IPS-11a (cell line): ENCODE data around the gene ZNF385C.

ENCODE experiments used
- H3K4me3 ChIP-seq: one replicate; pipeline ENCODE4 v1.5.1; 2013; ENCODE audit warnings: low read depth, low read length, control low read depth

The ZNF385C gene

DNA sequence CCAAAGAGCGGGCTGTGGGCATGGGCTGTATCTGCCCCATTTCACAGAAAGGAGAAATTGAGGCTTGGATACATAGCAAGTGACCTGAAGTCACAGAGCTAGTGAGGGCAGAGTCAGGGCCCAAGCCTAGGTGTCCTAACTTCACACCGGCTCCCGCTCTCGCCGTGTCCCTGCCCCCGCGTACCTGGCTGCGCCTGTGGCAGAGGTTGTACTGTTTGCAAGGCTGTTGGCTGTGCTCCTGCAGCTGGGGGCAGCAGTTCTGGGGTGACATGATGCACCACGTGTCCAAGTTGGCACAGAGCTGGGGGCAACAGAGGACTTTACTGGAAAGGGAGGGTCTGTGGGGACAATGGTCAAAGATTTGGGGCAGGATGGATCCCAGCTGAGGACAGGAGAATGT is 10.8 kb upstream of the ZNF385C start:
- no peak overlapping the region for H3K4me3 ChIP-seq

DNA sequence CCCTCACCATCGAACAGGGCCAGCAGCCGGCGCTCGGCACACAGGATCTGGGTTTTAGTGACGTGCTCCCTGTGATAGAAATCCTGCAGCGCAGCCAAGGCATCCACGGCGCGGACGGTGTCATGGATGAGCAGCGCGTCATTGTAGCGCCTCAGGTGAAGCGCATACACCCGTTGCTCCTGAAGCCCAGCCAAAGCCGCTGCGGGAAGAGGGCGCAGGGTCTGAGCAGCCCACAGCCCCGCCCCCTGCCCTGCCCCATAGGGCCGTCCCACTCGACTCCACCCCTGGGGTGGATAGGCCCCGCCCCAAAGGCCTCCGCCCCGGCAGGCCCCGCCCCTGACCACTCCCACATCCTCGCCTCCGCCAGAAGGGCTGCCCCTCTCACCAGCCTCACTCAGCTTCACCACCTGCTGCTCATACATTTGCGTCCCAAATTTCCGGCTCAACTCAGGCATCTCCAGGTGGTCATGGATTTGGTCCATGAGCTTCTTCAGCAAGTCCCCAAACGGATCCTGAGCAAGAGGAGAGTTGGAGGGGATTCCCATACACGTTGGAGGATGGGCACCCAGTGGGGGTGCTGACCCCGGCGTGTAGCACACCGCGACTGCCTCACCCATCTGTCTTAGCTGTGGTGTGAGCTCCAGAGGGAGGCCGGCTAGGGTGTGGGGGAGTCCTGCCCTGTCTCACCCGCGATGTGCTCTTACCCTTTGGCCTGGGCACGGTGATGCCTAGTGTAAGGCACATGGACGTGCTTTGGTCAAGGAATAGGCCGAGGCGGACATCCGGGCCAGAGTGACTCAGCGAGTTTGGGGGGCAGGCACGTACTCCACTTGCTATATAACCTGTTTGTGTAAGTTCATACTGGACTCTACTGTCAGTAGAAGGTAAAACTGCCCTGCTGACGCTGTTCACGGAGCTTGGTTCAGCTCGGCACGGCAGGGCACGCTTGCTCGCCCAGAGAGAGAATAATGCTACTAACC is 9.6 kb upstream of the ZNF385C start:
- peak overlapping the region; percentile 43 for H3K4me3 ChIP-seq

DNA sequence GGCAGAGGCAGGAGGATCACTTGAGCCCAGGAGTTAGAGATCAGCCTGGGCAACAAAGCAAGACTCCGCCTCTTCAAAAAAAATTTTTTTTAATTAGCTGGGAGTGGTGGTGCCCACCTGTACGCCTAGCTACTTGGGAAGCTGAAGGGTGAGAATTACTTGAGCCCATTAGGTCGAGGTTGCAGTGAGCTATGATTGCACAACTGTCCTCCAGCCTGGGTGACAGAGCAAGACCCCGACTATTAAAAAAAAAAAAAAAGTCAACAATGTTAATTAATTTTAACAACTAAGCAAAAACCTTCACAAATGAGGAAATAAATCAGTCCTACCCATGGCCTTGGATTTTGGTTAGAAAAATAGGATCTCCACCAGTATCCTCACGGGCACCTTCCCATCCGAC is 8.9 kb upstream of the ZNF385C start:
- H3K4me3 ChIP-seq = no peak overlapping the region

DNA sequence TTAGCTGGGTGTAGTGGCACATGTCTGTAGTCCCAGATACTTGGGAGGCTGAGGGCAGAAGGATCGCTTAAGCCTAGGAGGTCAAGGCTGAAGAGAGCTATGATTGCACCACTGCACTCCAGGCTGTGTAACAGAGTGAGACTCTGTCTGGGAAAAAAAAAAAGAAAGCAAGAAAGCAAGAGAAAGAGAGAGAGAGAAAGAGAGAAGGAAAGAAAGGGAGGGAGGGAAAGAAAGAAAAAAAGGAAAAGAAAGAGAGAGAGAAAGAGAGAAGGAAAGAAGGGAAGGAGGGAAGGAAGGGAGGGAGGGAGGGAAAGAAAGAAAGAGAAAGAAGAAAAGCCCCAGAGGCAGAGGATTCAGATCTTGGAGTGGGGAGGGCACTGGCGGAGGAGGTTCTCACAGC is 7.7 kb upstream of the ZNF385C start:
- no peak overlapping the region for H3K4me3 ChIP-seq

DNA sequence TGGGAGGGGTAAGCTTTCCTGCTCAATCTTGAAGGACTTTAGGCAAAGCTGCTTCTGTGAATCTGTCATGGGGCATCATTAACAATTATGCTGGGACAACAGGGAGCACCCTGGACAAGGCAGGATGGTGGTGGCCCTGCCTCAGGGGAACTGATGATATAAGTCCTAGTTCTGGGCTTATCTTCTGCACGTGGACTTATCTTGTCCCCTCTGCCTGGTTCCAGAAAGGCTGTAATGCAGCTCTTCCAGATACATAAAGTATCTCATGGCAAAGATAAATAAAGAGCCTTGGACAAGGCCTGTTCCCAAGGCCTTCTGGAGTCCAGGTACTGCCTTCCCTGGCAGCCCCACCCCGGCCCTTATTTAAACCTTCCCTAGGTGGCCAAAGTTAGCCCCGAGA is 6.0 kb upstream of the ZNF385C start:
- no peak overlapping the region for H3K4me3 ChIP-seq

DNA sequence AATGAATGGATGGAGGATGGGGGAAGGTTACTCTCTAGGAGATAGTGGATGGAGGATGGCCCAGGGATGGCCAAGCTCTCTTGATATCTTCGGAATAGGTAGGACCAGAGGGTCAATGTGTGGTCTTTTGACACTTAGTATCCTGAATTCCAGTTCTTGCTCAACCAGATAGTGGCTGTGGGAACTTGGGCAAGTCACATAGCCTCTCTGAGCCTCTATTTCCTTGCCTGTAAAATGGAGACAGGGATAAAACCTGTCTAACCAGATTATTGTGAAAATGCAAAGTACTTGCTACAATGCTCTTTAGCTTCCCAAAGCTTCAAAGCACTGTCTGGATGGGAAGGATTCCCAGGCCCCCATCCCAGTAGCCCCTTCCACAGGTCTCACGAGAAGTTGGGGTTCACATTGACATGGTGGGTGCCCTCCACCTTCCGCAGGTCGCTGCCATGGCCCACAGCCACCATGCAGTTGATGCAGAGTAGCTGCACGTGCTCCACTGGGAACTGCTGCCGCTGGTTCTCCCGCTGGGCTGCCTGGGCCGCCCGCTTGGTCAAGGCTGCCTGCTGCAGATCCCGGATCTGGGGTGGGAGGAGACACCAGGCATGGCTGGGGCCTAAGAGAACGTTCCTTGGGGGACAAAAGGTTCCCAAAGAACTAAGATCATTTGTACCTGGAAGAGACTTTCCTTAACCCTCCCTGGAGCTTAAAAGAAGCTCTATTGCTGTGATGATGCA is 5.1 kb upstream of the ZNF385C start:
- H3K4me3 ChIP-seq = no peak overlapping the region

DNA sequence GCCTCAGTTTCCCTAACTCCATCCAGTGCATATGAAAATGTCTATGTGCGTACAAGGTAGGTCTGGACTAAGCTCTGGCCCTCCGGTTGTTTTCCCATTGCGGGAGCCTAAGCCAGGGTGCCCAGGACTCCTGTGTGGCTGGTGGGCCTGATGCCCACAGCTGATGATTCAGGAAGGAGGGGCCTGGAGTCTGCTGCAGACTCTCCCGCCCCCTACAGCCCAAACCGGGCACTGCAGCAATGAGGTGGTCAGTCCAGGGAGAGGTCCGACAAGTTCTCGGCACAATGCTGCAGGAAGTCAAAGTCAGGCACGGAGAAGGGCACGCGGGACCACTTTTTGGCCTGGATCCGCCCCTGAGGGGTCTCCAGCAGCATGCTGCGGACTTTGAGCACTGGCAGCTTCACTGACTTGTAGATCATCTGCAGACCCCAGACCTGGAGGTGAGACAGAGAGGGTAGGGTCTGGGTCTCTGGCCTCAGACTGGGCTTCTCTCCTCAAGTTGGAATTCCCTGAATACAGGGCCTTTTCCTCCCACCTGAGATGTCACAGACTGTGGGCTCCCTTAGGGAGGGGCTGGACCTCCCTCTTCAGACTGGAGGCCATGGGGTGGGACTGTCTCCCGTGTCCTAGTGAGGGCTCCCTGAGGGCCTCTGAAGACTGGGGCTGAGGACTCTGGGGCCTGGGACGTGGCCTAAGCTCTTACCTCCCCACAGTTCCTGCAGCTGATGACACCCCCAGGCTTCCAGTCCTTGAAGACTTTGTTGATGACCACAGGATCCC is 3.4 kb upstream of the ZNF385C start:
- H3K4me3 ChIP-seq = no peak overlapping the region

DNA sequence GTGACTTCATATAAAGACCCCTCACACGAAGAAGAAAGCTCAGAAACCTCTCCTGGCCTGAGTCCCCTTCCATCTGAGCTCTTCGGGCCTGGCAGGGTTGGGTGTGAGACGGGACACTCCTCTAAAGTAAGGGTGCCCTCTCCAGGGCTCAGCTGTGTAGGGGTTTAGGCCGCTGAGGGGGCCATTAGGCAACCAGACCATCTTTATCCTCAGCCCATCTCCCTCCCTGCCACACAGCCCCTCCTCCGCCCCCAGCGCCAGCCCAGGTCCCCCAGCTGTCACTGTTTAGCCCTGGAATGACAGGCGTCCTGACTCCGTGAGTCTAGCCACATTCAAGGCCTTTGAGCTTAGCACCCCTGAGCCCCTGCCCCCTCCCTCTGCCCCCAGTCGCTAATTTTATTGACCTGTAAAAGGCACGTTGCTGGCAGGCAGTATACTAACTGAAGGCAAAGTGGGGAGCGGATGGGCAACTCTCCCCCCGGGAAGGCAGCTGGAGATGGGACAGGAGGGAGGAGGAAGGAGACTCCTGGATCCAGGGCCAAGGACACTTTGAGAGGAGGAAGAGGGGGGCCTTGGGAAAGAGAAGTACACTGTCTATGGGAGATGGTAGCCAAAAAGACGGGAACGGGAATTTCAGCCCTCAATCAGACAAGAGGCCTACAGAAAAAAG is 592 bp upstream of the ZNF385C start:
- peak overlapping the region; percentile 8 for H3K4me3 ChIP-seq

DNA sequence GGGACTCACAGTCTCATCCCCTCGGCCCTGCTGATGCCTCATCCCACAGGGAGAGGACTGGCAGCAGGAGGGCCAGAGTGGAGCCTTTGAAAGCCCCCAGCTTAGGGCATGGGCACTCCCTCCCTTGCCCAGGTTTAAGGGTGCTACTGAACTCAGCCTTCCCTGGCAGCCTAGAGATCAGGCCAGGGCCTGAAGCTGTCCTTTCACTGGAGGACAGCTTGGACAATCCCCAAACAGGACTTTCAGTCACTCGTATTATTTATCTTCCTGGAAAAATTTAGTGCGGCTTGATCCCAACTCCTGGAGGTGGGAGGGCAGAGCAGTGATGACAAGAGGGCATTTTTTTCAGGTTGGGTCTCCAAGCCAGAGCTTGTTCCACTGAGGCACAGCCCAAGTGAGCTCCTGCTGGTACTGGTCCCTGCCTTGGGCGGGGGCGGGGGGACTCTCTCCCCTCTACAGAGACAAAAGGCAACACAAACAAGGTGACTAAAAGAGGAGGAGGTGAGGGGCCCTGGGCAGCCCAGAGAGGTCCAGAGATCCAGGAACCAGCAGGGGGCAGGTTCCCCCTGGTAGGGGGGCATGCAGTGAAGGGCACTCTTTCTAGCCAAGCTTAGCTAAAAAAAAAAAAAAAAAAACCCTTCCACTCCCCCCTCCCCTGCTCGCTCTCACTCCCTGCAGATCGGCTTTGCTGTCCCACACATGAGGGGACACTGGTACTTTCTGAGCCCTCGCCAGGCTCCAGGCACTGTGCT is 1.7 kb downstream of the ZNF385C start:
- no peak overlapping the region for H3K4me3 ChIP-seq

DNA sequence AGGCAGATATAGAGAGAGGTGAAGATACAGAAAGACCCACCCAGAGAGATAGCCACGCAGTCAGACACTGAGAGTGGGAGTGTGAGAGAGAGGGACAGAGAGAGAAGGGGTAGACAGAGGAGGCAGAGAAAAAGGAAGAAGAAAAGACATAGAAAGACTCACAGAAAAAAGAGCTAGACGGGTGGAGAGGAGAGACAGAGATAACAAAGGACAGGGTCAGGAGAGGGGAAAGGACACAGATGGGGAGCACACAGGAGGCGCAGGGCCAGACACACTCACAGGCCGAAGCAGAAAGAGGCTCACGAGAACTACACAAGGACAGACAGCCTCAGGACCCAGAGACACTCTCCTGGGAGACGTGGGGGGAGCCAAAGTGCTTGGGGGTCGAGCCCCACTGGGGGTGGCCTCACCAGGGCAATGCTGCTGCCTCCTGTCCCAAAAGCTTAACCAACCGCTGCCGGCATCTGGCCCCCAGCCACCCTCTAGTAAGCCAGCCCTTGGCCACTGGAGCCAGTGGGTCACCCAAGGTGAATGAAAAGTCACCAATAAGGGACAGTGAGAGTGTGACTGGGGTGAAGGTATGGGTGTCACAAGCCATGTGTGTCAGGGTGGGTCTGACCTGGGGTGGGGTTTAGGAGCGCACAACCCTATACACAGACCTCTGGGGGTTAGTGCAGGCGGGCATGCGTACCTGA is 3.8 kb downstream of the ZNF385C start:
- H3K4me3 ChIP-seq = no peak overlapping the region

DNA sequence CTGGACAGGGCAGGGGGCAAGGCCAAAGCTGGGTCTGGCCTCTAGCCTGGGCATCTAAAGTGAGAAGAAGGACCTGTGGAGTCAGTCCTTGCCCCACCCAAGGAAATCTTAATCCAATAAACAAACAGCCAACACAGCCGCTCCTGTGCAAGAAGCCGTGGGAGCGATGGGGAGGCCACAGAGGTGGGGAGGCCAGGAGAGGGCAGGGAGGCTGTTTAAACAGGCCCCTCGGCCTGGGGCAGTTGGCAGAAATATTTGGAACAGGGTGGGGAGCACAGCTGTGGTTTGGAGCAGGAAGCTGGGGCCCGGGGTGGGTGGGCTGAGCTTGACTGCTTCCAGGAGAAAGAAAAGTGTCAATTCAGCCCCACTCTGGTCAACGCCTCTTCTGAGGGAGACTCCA is 5.3 kb downstream of the ZNF385C start:
- H3K4me3 ChIP-seq = no peak overlapping the region

DNA sequence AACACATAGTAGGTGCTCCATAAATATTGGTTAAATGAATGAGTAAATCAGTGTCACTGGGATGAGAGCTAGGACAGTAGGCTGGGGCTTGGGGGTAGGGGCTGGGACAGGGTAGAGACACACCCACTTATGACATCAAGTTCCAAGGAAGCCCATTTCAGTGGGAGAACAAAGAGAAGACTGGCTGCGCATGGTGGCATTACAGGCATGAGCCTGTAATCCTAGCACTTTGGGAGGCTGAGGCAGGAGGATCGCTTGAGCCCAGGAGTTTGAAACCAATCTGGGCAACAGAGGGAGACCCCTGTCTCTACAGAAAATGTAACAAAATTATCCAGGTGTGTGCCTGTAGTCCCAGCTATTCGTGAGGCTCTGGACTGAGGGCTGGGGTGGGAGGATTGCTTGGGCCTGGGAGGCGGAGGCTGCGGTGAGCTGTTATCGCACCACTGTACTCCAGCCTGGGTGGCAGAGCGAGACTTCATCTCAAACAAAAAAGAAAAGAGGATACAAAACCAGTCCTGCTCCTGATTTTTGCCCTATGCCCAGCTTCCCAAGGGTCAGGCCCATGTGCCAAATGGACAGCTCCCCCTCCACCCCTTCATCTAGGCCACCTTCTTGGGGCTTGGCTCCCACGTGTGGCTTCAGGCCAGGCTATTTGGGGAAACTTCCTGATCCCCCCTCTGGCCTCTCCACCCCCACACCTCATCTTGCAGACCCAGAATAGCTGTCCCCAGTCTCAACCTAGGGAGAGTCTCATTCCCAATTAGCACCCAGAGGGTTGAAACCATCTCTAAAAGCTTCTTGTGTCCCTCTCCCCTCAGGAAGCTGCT is 7.1 kb downstream of the ZNF385C start:
- H3K4me3 ChIP-seq = no peak overlapping the region

DNA sequence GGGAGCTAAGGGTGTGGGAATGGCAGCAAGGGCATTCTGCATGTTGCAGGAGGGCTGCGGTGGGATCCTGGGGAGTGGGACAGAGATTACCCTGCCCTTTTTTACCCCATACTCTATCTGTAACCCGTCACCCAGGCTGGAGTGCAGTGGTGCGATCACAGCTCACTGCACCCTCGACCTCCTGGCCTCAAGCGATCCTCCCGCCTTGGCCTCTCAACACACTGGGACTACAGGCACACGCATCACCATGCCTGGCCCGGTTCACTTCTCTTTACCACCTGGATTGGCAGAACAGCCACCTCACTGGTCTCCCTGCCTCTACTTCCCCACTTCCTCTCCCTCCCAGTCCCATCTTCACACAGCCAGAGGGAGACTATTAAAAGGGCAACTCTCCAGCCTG is 9.5 kb downstream of the ZNF385C start:
- no peak overlapping the region for H3K4me3 ChIP-seq

DNA sequence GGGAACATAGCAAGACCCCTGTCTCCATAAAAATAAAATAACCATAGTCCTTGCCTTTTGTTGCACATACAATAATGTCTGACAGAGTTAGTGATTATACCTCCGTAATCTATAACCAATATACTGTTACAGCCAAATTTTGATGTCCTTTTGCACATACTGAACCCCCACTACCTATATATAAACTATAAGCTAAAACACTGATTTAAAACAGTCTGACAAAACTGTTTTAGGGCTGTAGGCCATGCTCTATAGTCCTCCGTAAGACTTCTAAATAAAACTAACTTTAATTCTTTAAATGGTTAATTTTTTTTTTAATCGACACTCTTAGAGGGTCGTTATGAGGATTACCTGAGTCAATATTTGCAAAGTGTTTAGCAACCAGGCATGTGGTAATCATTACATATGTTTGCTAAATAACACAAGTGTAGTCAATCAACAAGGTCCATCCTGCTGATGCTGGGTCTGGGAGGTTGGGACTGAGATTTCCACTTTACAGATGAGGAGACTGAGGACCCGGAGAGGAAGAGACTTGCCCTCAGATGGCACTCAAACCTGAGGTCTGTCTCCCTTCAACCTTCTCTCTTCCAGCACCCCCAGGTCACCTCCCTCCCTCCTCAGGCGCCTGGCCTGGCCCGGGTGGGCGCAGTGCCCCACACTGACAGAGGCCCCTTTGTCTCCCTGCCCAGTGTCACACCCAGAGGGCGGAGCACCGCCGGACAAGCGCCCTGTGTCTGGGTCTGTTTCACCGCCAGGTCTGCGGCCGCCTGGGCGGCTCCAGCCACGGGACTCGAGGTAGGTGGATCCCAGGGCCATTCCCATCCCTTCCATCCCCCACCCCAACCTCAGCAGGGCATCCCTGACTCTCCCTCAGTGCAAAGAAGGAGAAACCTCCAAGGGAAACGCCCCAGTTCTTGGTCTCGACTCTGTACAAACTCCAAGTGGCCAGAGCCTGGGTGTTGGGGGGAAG is 10.3 kb downstream of the ZNF385C start:
- H3K4me3 ChIP-seq = no peak overlapping the region

DNA sequence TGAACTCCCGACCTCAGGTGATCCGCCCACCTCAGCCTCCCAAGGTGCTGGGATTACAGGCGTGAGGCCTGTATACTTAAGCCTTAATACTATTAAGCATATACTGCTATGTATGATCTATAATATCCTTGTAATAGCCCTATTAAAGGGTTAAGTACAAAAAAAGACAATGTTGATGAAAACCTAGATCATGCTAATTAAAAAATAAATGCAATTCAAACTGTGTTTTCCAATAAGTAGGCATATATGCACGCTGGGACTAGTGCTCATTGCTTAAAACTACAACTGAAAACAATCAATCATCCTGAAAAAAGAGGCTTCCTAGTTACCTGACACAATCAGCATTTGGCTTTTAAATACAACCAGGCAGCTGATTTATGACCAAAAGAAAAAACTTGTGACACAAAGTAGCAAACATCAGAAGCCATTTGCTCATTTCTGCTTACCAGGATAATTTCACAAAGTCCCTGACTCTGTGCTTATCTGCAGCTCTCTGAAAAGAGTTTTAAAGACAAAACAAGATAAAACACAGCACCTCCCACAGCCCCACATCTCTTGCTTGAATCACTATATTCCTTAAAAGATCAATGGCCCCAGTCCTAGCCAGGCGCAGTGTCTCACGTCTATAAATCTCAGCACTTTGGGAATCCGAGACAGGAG is 11.1 kb downstream of the ZNF385C start:
- H3K4me3 ChIP-seq = no peak overlapping the region

DNA sequence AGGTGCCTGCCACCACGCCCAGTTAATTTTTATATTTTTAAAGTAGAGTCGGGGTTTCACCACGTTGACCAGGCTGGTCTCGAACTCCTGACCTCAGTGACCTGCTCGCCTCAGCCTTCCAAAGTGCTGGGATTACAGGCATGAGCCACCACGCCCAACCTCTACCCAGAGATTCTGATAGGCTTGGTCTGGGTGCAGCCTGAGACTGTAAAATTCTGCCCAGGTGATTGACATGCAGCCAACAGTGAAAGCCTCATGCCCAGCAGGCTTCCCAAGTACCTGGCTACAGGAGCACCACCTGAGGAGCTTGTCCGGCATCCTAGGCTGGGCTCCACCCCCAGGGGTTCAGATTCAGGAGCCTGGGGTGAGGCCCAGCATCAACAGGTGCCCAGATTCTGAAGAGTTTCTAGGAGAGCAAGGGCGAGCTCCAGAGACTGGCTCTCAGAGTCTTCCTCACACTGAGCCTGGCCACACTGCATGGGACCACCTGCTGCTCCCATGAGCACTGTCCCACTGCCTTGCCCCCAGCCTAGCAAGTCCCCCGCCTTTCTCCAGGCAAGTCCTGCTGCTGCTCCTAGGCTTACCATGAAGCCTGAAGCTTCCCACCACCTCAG is 16.6 kb downstream of the ZNF385C start:
- no peak overlapping the region for H3K4me3 ChIP-seq

DNA sequence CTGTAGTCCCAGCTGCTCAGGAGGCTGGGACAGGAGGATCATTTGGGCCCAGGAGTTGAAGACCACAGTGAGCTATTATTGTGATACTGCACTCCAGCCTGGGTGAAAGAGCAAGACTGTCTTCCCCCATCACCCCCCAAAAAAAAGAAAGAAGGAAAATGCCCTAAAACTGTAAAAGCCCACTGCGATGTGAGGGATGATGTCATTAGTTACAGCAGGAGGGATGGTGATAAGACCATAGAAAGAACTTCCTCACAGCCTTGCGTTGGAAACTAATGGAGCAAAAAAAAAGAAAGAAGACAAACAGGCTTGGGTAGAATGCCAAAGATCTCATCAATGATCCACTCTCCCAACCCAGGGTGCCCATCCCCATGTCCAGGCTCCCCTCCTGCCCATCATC is 18.7 kb downstream of the ZNF385C start:
- H3K4me3 ChIP-seq = no peak overlapping the region
